Liver (tissue), 3 donors: ENCODE measurements around the gene PREX1.

Source experiments
- CTCF ChIP-seq: fragments of 150-350 bp; IDR thresholded peaks from 2 replicates; pipeline ENCODE4 v1.5.1; 2017; ENCODE audit warnings: improper control_type of control experiment, low read depth, low read length; ENCODE audit not compliant: missing input control
- EGR1 ChIP-seq, 2 donors: IDR thresholded peaks; 2 replicates each; pipeline ENCODE4 v1.6.1; 2016 to 2018; ENCODE audit warnings: antibody characterized with exemption in 2 of 2, low read depth in 2 of 2
- MAX ChIP-seq: IDR thresholded peaks from 2 replicates; pipeline ENCODE4 v1.6.1; 2016; ENCODE audit warnings: antibody characterized with exemption
- donor health status: healthy.
- donor health status: healthy.

DNA sequence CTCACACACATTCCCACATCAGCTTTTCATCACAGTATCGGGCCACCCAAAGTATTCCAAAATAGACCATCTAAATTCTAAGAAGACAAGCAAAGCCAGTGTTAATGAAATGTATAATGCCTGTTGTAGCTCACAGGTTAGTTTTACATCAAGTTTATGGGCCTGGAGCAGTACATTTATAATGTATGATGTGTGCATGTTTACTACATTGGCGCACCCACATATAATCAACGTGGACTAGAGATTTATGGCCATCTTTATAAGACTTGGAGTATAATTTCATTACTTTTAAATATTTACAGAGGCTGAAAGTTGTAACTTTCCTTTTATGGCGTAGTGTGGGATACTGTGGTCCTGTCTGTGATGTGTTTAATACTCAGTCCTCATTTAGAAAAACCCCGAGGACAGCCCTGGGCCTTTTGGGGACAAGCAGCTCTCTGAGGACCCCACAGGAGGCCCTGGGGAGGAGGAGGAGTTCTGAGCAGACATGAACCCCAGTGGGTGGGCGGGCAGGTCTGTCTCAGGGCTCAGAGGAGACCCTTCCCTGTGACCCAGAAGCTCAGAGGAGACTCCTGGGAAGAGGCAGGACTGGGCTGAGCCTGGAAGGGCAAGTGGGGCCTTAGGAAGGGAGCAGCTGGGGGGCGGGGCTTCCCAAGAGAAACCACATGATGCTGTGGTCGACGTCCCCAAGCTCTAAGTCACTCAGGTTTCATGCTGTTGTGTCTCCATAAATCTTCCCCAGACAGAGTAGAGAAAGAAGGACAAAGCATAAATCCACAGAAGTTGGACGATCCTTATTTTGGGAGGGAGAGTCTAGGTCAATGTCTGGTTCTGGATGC, 232.1 kb downstream of the PREX1 start:
- TF ChIP-seq EGR1 (IDR thresholded peaks at IDR 0.05; ENCODE audit: low read depth in 2 of 2), result no peak
- no peak for TF ChIP-seq CTCF
- no peak for TF ChIP-seq MAX
